NB4 (cell line): Measurements from ENCODE around the gene FUS.

Source experiments
- CTCF ChIP-seq: IDR thresholded peaks from one replicate; pipeline ENCODE4 v1.5.1; 2012; ENCODE audit warnings: low read depth, low read length
- MAX ChIP-seq: IDR thresholded peaks from 2 replicates; pipeline ENCODE4 v1.6.1; 2011; ENCODE audit warnings: low read depth, low read length
- MYC ChIP-seq: IDR thresholded peaks from 2 replicates; pipeline ENCODE4 v1.6.1; 2011; ENCODE audit warnings: low read depth, low read length
- POLR2A ChIP-seq: IDR thresholded peaks from 2 replicates; pipeline ENCODE4 v1.6.1; 2011; ENCODE audit warnings: mild to moderate bottlenecking; ENCODE audit not compliant: insufficient read length; ENCODE audit errors: extremely low read depth

GRCh38 chr16:31217136-31217530, 37.2 kb downstream of the FUS start:
- TF ChIP-seq CTCF, result no peak
- no peak for TF ChIP-seq POLR2A
- no peak for TF ChIP-seq MAX
- no peak for TF ChIP-seq MYC
